ENCODE data around the gene CPT1C.

GRCh38 chr19:49667473-49667872 is 23.4 kb upstream of the CPT1C start:
- TF ChIP-seq CTCF (optimal IDR thresholded peaks at IDR 0.05 in 1 of 3, IDR thresholded peaks at IDR 0.05 in 1 of 3, conservative IDR thresholded peaks at IDR 0.05 in 1 of 3; ENCODE audit: extremely low read depth in 1 of 3, insufficient read depth in 2 of 3, low read length in 3 of 3) = no peak
- no peak for TF ChIP-seq EZH2 (IDR thresholded peaks at IDR 0.05; ENCODE audit: low read length)

Measured in keratinocyte (primary cell).